ENCODE results near the gene LSP1. TPM values are rescaled to one million over a fixed set of nuclear protein-coding genes. Genes with fewer than 3 reads are reported as not detected.

Gene LSP1
- total RNA-seq, 1 donor from 2014 or later = 303 TPM

DNA sequence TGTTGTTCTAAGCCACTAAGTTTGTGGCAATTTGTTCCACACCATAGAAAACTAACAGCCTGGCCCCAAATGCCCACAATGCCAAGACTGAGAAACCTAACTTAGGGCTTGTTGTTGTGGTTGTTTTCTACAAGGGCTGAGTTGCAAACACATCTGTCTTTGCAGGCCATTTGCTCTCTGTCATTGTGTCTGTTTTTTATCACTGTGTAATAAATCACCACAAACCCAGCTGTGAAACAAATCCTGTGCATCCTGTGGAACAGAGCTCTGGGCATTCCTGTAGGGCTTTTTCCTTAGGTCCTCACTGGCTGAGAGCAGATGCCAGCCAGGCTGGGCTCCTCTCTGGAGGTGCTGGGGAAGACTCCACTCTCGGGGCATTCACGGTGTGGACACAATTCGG lies 33.8 kb upstream of the LSP1 start:
- Mint-ChIP-seq H3K27ac (no peak overlapping the region), H3K9me3 (no peaks in the 10 kb centered on the region), H3K27me3 (peaks cover 4% of the 10 kb centered on the region), H3K4me3 (no peak overlapping the region), H3K36me3 (ENCODE audit: low read depth) (no peaks in the 10 kb centered on the region), H3K4me1 (no peaks in the 10 kb centered on the region)
- no peak for DNase-seq
- intact Hi-C loops (cut with micrococcal nuclease) = no loop called here

DNA sequence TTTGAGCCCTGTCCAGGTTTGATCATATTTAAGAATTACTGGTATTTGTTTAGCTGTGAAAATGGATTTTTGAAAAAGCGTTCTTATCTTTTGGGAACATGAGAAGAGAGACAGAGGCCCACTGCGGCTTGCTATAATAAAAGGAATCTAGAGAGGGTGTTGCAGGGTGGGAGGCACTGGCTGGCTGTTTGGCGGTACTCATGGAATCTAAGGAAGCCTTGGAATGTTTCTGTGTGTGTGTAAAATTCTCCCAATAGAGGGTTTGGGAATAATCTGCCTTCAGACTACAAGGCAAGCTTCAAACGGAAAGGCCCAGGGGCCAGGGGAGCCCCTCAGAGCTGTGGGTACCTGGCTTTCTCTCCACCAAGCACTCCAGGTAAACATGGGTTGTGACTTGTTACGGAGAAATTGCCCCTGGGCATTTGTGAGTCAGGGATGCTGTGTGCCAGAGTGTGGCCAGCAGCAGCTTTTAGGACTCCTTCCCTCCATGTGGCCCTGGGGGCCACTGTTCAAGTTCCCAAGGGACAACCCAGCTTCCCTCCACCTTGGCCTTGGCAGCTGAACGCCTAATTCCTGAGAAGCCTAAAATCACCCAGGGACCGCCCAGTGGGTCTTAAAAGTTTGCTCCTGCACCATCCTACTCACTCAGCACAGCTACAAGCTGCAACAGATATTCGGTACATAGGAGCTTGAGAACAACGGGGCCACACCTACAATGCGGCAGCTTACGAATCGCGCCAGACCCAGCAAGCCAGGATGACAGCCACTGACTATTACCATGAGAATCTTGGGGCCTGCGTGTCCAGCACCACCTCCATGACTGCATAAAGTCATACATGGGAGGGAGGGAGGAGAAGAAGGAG lies 32.2 kb upstream of the LSP1 start:
- Mint-ChIP-seq H3K27me3 (peaks cover 4% of the 10 kb centered on the region), H3K36me3 (ENCODE audit: low read depth) (no peaks in the 10 kb centered on the region), H3K9me3 (no peaks in the 10 kb centered on the region), H3K27ac (no peak overlapping the region), H3K4me3 (no peak overlapping the region), H3K4me1 (no peaks in the 10 kb centered on the region)
- intact Hi-C loops (cut with micrococcal nuclease) = no loop called here
- DNase-seq = no peak

DNA sequence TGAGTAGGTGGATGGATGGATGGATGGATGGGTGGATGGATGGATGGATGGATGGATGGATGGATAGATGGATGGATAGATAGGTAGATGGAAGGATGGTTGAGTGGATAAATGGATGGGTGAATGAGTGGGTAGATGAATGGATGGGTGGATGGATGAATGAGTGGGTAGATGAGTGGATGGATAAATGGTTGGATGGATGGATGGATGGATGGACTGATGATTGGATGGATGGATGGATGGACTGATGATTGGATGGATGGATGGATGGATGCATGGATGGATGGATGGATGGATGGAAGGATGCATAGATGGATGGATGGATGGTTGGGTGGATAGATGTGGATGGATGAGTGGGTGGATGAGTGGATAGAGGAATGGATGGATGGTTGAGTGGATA lies 31.3 kb upstream of the LSP1 start:
- no peak overlapping the region for H3K27ac Mint-ChIP-seq
- H3K27me3 Mint-ChIP-seq = peaks cover 4% of the 10 kb centered on the region
- no peaks in the 10 kb centered on the region for H3K36me3 Mint-ChIP-seq (ENCODE audit: low read depth)
- H3K4me1 Mint-ChIP-seq = no peaks in the 10 kb centered on the region
- H3K4me3 Mint-ChIP-seq = no peak overlapping the region
- intact Hi-C loops (cut with micrococcal nuclease) = no loop called here
- no peaks in the 10 kb centered on the region for H3K9me3 Mint-ChIP-seq
- DNase-seq = no peak

DNA sequence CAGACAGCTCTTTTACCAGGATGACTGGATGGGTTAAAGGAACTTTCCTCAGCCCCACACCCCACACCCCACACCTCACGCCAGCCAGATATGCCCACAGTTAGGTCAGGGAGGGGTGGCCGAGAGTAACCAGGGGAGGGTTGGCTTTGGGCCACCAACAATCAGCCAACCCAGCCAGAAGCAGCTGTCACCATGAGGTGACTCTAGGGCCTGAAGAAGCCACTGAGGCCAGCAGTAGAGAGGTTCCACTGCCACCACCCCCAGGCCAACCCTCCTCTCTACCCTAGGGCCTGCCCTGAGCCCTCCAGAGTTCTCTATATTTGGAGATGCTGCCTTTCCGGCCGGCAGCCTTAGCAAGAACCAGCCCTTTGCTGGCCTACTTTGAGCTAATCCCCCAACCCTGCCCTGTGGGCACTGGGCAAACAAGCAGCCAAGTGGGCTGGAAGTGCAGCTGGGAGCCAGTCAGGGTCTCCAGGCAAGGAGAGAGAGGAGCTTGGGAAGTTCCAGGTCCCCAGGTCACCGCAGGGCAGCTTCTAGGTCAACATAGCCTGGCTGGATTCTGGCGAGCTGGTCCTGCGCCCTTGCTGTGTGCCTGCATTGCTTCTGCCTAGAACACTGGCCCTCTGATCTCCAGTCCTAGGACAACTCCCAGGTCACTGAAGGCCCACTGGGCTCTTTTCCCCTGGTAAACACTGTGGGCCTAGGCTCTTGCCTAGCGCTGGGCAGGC lies 30.1 kb upstream of the LSP1 start:
- intact Hi-C loops (cut with micrococcal nuclease) = no loop called here
- Mint-ChIP-seq H3K36me3 (ENCODE audit: low read depth) (no peaks in the 10 kb centered on the region), H3K9me3 (no peaks in the 10 kb centered on the region), H3K4me3 (no peak overlapping the region), H3K27me3 (no peaks in the 10 kb centered on the region), H3K27ac (no peak overlapping the region), H3K4me1 (no peaks in the 10 kb centered on the region)
- DNase-seq = no peak

DNA sequence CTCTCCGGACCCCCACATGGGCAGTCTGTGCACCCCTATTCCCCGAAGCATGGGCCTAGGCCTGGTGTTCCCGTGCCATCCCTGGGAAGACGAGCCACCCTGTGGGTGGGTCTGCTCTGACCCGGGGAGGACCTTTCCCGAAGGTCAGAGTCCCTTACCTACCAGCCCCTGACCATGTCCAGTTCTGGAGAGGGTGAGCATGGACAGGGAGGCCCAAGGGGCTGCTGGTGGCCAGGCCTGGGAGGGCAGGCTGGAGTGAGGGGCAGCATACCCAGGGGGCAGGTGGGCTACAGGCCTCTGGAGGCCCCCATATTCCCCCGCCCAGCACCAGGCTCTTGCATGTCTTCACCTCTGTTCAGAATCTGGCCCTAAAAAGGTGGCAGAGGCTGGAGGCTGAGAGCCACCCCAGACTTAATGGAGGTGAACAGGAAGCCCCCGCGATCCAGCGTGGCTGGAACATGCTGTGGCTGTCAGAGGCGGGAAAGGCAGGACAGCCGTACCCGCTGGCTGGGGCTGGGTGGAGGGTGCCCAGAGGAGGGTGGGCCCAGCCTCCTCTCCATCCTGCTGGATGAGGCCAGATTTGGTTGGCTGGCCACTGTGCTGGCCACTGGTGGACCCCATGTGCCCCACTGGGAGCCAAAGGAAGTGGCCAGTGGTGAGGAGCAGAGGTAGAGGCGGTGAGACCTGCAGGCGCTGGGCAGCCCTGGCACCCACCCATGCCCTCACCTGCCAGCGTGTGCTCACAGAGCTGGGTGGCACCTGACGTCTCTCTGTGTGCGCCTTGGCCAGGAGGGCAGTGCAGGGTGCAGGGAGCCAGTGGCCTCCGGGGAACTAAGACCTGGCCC lies 29.3 kb upstream of the LSP1 start:
- no peaks in the 10 kb centered on the region for H3K36me3 Mint-ChIP-seq (ENCODE audit: low read depth)
- DNase-seq = no peak
- no peak overlapping the region for H3K4me3 Mint-ChIP-seq
- no peaks in the 10 kb centered on the region for H3K27me3 Mint-ChIP-seq
- no peaks in the 10 kb centered on the region for H3K9me3 Mint-ChIP-seq
- intact Hi-C loops (cut with micrococcal nuclease) = no loop called here
- H3K4me1 Mint-ChIP-seq = no peaks in the 10 kb centered on the region
- no peak overlapping the region for H3K27ac Mint-ChIP-seq

DNA sequence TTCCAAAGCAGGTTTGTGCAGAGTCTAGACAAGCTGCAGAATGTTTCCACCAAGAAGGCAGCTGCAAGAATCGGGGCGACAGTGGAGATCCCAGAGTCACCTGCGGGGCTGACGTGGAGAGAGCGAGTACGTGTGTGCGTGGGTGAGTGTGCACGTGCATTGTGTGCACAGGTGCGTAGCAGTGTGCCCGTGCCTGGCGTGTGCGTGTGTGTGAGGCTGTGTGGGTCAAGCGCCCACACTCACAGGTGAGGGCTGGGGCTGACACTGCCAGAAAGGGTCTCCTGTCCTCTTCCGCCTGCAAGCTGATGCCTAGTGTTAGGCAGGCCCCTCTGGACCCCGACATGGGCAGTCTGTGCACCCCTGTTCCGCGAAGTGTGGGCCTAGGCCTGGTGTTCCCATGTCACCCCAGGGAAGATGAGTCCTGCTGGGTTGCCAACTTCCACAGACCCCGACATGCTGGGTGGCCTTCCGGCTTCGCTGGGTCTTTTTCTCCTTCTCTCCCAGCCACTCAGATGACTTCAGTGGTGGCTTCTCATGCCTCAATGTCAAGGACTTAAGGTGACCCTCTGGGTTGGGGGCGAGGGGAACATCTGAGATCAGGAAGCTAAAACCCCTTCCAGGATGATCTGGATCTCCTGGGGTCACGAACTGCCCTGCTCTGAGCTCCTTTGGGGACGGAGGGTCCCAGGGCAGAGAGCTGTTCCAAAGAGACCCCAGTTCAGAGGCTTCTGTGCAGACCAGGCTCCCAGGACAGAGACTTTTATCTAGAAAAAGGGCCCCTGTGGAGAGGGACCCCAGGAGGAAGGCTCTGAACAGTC lies 28.5 kb upstream of the LSP1 start:
- H3K4me3 Mint-ChIP-seq = no peak overlapping the region
- H3K4me1 Mint-ChIP-seq = no peaks in the 10 kb centered on the region
- H3K36me3 Mint-ChIP-seq (ENCODE audit: low read depth) = no peaks in the 10 kb centered on the region
- DNase-seq = no peak
- H3K27ac Mint-ChIP-seq = no peak overlapping the region
- intact Hi-C loops (cut with micrococcal nuclease) = no loop called here
- no peaks in the 10 kb centered on the region for H3K9me3 Mint-ChIP-seq
- no peaks in the 10 kb centered on the region for H3K27me3 Mint-ChIP-seq

DNA sequence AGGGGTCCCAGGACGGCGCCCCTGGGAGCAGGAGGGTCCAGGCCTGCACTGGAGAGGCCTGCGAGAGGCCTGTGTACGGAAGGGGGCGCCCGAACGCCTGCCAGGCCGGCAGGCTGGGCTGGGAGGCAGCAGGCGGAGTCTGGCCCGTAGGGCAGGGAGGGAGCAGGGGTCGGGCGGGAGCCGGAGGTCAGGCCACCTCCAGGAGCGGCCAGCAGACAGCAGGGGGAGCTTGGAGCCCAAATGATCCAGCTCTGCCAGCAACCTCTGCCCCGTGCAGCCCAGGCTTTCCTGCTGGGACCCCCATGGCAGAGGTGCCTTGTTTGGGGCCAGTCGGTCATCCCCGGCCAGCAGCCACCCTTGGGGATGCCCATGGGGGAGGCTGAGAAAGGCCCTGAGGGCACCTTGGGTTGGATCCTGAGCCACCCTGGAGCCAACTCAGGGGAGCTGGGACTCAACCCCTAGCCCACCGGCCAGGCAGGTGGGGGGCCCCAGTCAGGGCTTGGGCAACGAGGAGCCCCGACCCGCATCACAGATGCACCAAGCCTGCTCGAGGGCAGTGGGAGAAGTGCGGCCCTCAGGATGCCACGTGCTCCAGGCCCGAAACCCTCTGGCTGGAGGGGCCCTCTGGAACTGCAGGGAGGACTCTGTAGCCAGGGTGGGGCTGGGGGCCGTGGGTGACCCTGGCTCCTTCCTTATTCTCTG lies 27.7 kb upstream of the LSP1 start:
- Mint-ChIP-seq H3K36me3 (ENCODE audit: low read depth) (no peaks in the 10 kb centered on the region), H3K27ac (no peak overlapping the region), H3K4me1 (no peaks in the 10 kb centered on the region), H3K27me3 (no peaks in the 10 kb centered on the region), H3K9me3 (no peaks in the 10 kb centered on the region), H3K4me3 (no peak overlapping the region)
- intact Hi-C loops (cut with micrococcal nuclease) = no loop called here
- peak; percentile 67 for DNase-seq

DNA sequence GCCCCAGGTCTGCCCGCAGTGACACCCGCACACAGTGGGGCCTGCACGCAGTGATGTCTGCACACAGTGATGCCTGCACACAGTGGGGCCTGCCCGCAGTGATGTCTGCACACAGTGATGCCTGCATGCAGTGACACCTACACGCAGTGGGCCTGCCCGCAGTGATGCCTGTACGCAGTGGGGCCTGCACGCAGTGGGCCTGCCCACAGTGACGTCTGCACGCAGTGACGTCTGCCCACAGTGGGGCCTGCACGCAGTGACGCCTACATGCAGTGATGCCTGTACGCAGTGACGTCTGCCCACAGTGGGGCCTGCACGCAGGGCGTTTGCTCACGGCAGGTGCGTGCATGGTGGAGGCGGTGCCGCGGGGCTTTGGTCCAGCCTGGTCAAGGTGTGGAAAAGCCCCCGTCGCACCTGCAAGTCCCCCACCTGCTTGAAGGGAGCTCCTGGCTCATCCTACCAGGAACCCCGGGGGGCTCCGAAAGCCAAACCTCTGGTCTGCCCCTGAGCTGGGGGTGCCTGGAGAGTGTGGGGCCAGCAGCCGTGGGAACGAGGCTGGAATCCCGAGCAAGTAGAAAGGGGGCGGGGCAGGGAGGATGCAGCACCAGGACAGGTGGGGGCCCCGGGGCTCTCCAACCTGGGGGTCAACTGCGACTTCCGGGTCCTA lies 27.0 kb upstream of the LSP1 start:
- intact Hi-C loops (cut with micrococcal nuclease) = no loop called here
- H3K4me1 Mint-ChIP-seq = no peaks in the 10 kb centered on the region
- DNase-seq = no peak
- no peaks in the 10 kb centered on the region for H3K27me3 Mint-ChIP-seq
- H3K9me3 Mint-ChIP-seq = no peaks in the 10 kb centered on the region
- H3K27ac Mint-ChIP-seq = no peak overlapping the region
- no peaks in the 10 kb centered on the region for H3K36me3 Mint-ChIP-seq (ENCODE audit: low read depth)
- no peak overlapping the region for H3K4me3 Mint-ChIP-seq

DNA sequence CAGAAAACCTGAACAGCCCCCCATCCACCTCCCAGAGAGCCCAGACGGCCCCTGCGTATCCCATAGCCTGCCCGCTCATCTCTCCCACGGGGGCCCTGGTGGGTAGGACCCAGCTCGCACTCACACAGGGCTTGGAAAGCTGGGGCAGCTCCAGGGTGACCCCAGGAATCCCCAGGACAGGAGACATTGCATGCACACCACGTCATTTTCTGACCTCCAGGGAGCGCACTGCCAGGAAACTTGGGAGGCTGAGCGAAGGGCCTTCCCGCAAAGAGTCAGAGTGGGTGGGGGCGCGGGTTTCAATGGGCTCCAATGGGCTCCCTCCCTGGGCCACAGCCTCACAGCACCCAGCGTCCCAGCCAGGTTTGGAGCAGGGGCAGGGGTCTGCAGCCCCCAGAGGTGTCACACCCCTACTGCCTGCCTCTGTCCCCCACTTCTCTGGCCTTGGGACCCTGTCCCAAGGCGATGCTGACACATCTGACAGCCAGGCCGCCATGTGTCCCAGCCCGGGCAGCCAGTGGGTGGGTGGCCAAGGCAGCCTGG lies 26.3 kb upstream of the LSP1 start:
- intact Hi-C loops (cut with micrococcal nuclease) = no loop called here
- Mint-ChIP-seq H3K9me3 (no peaks in the 10 kb centered on the region), H3K36me3 (ENCODE audit: low read depth) (no peaks in the 10 kb centered on the region), H3K27ac (no peak overlapping the region), H3K4me3 (no peak overlapping the region), H3K4me1 (no peaks in the 10 kb centered on the region), H3K27me3 (no peaks in the 10 kb centered on the region)
- no peak for DNase-seq

DNA sequence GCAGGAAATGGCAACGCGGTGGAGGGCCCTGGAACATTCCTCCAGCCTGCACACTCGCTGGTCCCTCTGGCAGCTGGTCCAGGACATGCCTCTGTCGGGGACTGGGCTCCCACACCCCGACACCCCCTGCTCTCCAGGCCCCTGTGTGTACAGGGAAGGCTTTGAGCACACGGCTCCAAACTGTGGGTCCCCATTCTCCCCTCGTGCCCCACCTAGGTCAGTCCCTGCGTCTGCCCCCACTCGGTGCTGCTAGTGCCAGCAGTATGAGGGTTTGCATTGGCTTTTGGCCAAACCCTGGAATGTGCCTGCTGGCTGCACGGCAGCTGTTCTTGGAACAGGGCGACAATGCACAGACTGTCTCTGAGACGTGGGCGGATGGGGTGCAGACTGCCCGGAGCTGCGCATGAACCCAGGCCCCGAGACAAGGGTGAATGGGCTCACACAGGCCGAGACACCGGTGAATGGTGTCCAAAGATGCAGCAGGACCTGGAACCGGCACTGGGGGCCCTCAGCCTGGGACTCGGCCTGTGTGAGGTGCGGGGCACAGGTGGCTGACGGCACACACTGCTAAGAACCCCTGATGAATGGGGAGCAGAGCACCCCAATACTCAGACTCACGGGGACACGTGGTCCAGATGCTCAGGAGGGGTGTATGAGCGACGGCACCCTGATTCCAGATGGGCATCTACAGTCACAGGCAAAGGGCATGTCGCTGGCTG lies 25.6 kb upstream of the LSP1 start:
- no peak for DNase-seq
- intact Hi-C loops (cut with micrococcal nuclease) = no loop called here
- no peaks in the 10 kb centered on the region for H3K36me3 Mint-ChIP-seq (ENCODE audit: low read depth)
- no peaks in the 10 kb centered on the region for H3K27me3 Mint-ChIP-seq
- H3K4me3 Mint-ChIP-seq = no peak overlapping the region
- H3K27ac Mint-ChIP-seq = no peak overlapping the region
- no peaks in the 10 kb centered on the region for H3K9me3 Mint-ChIP-seq
- no peaks in the 10 kb centered on the region for H3K4me1 Mint-ChIP-seq

DNA sequence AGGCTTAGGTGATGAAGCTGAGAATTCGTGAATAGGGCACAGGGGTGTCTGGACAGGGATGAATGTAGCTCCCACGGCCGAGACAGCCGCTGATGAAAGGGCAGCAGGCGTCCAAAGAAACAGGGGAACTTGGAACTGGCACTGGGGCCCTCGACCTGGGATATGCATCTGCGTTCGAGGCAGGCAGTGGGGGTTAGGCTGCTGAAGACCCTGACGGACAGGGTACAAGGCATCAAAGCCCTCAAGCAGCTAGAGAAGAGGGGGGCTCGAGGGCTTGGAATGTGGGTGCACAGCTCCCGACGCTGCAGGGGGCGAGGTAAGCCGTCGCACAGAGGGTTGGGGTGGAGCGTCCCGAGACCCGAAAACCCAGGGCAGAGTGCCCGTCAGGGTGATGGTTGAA lies 25.0 kb upstream of the LSP1 start:
- H3K27ac Mint-ChIP-seq = no peak overlapping the region
- DNase-seq = no peak
- no peak overlapping the region for H3K4me3 Mint-ChIP-seq
- no peaks in the 10 kb centered on the region for H3K9me3 Mint-ChIP-seq
- intact Hi-C loops (cut with micrococcal nuclease) = no loop called here
- H3K27me3 Mint-ChIP-seq = no peaks in the 10 kb centered on the region
- no peaks in the 10 kb centered on the region for H3K36me3 Mint-ChIP-seq (ENCODE audit: low read depth)
- no peaks in the 10 kb centered on the region for H3K4me1 Mint-ChIP-seq

DNA sequence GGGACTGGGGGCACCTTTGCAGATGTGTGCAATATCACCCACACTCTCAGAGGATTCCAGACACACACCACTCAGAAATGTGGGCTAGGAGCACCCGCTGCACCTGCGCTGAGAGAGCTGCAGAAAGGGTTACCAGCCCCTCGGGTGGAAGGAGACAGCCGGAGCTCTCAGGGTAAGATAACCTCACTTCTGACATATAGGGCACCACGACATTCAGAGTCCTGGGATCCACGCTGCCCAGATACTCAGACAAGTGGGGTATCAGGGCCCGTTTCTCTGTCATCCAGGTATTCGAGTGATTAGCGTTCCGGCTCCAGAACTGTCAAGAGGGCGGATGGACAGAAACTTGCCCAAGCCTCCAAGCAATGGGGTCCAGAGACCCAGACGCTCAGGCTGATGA lies 24.3 kb upstream of the LSP1 start:
- no peaks in the 10 kb centered on the region for H3K9me3 Mint-ChIP-seq
- H3K27me3 Mint-ChIP-seq = peaks cover 3% of the 10 kb centered on the region
- H3K27ac Mint-ChIP-seq = no peak overlapping the region
- DNase-seq = no peak
- H3K4me3 Mint-ChIP-seq = no peak overlapping the region
- no peaks in the 10 kb centered on the region for H3K36me3 Mint-ChIP-seq (ENCODE audit: low read depth)
- intact Hi-C loops (cut with micrococcal nuclease) = no loop called here
- no peaks in the 10 kb centered on the region for H3K4me1 Mint-ChIP-seq
